K562 (cell line): ENCODE results near the gene PNCK. TPM values are rescaled to one million over a fixed set of nuclear protein-coding genes. Genes with fewer than 3 reads are reported as not detected.

Source experiments
- ELF2 ChIP-seq: fragments of 250-450 bp; sonication (Bioruptor Pico); IDR thresholded peaks from 2 replicates; pipeline ENCODE4 v1.5.0; 2021; ENCODE audit warnings: mild to moderate bottlenecking
- JUND ChIP-seq, 2 experiments: IDR thresholded peaks; 2 replicates in 1 of 2; 3 replicates in 1 of 2; pipeline ENCODE4 v1.6.1; 2011; ENCODE audit warnings: borderline replicate concordance in 2 of 2, low read depth in 2 of 2, low read length in 2 of 2, improper control_type of control experiment in 1 of 2, missing biosample characterization in 1 of 2, missing genetic modification characterization in 1 of 2, missing genetic modification reagents in 1 of 2
- ZNF263 ChIP-seq: sonication (generic); formaldehyde crosslinking; IDR thresholded peaks from 2 replicates; pipeline ENCODE4 v1.8.0; 2022; ENCODE audit warnings: mild to moderate bottlenecking, missing genetic modification reagents, borderline replicate concordance
- polyA plus RNA-seq, 8 experiments: library from polyadenylated mRNA; depleted of rRNA in 4 of 8; stranded (reverse) in 5 of 8; unstranded in 3 of 8; fragments of >200 nt; fragmentation: Nextera tagmentation in 2 of 8; fragmentation: Illumina TruSeq in 1 of 8; extraction: Ambion mirVana in 2 of 8; extraction: Trizol in 1 of 8; gene quantifications; 2 replicates each; pipeline versions ENCODE4 v1.2.1 to v1.2.3, GENCODE V29; 2011 to 2014; ENCODE audit warnings: inconsistent platforms in 1 of 8, missing spikeins in 1 of 8
- total RNA-seq, 7 experiments: library from RNA; depleted of rRNA in 6 of 7; stranded (reverse); fragments of >200 nt in 6 of 7; fragmentation: Illumina TruSeq in 2 of 7; extraction: Trizol in 2 of 7; gene quantifications; 2 replicates each; pipeline versions ENCODE4 v1.2.1 to v1.2.3, GENCODE V29; 2011 to 2021; ENCODE audit warnings: low replicate concordance in 1 of 7
- TF ChIP-seq, protein P1 (sequence below), 2 experiments: fragments of 150-350 bp in 1 of 2; IDR thresholded peaks; 2 replicates each; pipeline ENCODE4 v1.6.1; 2012 to 2016; ENCODE audit warnings: low read depth in 2 of 2, low read length in 2 of 2, mild to moderate bottlenecking in 1 of 2, moderate library complexity in 1 of 2
- TF ChIP-seq, protein P2 (sequence below), 3 experiments: fragments of 200-800 bp in 1 of 3; fragments of 250-450 bp in 1 of 3; fragments of 450-650 bp in 1 of 3; sonication (Bioruptor Pico) in 1 of 3; sonication (Bioruptor generic) in 1 of 3; formaldehyde crosslinking in 1 of 3; IDR thresholded peaks; 2 replicates each; pipeline versions ENCODE4 v1.6.1 to v1.8.0; 2016 to 2022; ENCODE audit warnings: mild to moderate bottlenecking in 2 of 3, missing genetic modification characterization in 2 of 3, missing compliant biosample characterization in 1 of 3, moderate library complexity in 1 of 3
- TF ChIP-seq, protein P3 (sequence below), 2 experiments: IDR thresholded peaks; 2 replicates each; pipeline ENCODE4 v1.6.1; 2012; ENCODE audit warnings: improper control_type of control experiment in 2 of 2, low read depth in 2 of 2, low read length in 2 of 2, borderline replicate concordance in 1 of 2

Gene PNCK
- total and polyA plus RNA-seq, 9 of the 15 experiments (the other 6 are each of a cell fraction or from before 2014, with no cell fraction given): 0.13 to 7.5 (median 1.2) TPM; not detected in 1

DNA sequence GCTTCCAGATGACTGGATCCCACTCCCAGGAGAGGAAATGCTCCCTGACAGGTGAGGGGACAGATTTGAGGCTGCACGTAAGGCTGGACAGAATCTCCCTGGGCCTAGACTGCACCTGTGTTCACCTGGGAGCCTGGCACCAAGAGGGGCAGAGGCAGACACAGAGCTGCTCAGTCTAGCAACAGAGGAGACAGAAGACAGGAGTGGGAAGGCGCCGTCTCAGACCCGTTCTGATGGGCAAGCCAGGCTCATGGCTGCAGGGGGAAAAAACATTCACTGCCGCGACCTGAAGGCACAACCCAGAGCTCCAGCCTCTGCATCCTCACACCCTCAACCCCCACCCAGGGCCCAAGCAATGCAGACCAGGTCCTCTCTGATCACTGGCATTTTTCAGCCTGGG, 33.8 kb upstream of the PNCK start (continued):
- TF ChIP-seq, protein P1, sequence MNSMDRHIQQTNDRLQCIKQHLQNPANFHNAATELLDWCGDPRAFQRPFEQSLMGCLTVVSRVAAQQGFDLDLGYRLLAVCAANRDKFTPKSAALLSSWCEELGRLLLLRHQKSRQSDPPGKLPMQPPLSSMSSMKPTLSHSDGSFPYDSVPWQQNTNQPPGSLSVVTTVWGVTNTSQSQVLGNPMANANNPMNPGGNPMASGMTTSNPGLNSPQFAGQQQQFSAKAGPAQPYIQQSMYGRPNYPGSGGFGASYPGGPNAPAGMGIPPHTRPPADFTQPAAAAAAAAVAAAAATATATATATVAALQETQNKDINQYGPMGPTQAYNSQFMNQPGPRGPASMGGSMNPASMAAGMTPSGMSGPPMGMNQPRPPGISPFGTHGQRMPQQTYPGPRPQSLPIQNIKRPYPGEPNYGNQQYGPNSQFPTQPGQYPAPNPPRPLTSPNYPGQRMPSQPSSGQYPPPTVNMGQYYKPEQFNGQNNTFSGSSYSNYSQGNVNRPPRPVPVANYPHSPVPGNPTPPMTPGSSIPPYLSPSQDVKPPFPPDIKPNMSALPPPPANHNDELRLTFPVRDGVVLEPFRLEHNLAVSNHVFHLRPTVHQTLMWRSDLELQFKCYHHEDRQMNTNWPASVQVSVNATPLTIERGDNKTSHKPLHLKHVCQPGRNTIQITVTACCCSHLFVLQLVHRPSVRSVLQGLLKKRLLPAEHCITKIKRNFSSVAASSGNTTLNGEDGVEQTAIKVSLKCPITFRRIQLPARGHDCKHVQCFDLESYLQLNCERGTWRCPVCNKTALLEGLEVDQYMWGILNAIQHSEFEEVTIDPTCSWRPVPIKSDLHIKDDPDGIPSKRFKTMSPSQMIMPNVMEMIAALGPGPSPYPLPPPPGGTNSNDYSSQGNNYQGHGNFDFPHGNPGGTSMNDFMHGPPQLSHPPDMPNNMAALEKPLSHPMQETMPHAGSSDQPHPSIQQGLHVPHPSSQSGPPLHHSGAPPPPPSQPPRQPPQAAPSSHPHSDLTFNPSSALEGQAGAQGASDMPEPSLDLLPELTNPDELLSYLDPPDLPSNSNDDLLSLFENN (IDR thresholded peaks at IDR 0.05; ENCODE audit: low read depth in 2 of 2, low read length in 2 of 2): no peak
- no peak for TF ChIP-seq ZNF263 (CRISPR knock-in tag)
- TF ChIP-seq, protein P2, sequence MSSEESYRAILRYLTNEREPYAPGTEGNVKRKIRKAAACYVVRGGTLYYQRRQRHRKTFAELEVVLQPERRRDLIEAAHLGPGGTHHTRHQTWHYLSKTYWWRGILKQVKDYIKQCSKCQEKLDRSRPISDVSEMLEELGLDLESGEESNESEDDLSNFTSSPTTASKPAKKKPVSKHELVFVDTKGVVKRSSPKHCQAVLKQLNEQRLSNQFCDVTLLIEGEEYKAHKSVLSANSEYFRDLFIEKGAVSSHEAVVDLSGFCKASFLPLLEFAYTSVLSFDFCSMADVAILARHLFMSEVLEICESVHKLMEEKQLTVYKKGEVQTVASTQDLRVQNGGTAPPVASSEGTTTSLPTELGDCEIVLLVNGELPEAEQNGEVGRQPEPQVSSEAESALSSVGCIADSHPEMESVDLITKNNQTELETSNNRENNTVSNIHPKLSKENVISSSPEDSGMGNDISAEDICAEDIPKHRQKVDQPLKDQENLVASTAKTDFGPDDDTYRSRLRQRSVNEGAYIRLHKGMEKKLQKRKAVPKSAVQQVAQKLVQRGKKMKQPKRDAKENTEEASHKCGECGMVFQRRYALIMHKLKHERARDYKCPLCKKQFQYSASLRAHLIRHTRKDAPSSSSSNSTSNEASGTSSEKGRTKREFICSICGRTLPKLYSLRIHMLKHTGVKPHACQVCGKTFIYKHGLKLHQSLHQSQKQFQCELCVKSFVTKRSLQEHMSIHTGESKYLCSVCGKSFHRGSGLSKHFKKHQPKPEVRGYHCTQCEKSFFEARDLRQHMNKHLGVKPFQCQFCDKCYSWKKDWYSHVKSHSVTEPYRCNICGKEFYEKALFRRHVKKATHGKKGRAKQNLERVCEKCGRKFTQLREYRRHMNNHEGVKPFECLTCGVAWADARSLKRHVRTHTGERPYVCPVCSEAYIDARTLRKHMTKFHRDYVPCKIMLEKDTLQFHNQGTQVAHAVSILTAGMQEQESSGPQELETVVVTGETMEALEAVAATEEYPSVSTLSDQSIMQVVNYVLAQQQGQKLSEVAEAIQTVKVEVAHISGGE (CRISPR knock-in tag; IDR thresholded peaks at IDR 0.05): no peak
- no peak for TF ChIP-seq ELF2 (CRISPR knock-in tag)
- TF ChIP-seq JUND (IDR thresholded peaks at IDR 0.05; ENCODE audit: borderline replicate concordance, low read depth, low read length): no peak
- no peak for TF ChIP-seq JUND (tag; IDR thresholded peaks at IDR 0.05; ENCODE audit: borderline replicate concordance, low read depth, low read length)
- TF ChIP-seq, protein P3, sequence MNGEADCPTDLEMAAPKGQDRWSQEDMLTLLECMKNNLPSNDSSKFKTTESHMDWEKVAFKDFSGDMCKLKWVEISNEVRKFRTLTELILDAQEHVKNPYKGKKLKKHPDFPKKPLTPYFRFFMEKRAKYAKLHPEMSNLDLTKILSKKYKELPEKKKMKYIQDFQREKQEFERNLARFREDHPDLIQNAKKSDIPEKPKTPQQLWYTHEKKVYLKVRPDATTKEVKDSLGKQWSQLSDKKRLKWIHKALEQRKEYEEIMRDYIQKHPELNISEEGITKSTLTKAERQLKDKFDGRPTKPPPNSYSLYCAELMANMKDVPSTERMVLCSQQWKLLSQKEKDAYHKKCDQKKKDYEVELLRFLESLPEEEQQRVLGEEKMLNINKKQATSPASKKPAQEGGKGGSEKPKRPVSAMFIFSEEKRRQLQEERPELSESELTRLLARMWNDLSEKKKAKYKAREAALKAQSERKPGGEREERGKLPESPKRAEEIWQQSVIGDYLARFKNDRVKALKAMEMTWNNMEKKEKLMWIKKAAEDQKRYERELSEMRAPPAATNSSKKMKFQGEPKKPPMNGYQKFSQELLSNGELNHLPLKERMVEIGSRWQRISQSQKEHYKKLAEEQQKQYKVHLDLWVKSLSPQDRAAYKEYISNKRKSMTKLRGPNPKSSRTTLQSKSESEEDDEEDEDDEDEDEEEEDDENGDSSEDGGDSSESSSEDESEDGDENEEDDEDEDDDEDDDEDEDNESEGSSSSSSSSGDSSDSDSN (IDR thresholded peaks at IDR 0.05; ENCODE audit: borderline replicate concordance in 1 of 2, low read depth in 2 of 2, low read length in 2 of 2): no peak
